ENCODE measurements around the gene VARS1.
"Not testable (repeated sequence)": the region's sequence is repeated elsewhere in the genome, so short reads cannot be mapped to it uniquely, and the experiment has no call there.

Gene VARS1

DNA sequence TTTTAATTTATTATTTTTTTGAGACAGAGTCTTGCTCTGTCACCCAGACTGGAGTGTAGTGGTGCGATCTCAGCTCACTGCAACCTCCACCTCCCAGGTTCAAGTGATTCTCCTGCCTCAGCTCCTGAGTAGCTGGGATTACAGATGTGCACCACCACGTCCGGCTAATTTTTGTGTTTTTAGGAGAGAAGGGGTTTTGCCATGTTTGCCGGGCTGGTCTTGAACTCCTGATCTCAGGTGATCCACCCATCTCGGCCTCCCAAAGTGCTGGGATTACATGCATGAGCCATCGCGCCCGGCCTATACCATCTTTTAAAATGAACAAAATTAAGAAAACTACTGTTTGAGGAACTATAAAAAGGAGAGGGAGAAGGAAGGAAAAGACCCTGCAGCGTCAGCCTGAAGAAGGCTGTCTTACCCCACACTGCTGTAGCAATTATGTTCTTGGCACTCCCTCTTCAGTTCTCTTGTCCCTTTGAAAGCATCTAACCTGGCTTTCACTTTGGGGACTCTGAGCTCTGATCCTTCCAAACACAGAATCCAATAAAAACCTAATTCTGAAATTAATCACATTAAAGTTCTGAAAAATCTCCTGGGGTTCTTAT, 28.1 kb upstream of the VARS1 start:
- intact Hi-C loops (cut with DNase I); DNase-seq: not testable (repeated sequence)

DNA sequence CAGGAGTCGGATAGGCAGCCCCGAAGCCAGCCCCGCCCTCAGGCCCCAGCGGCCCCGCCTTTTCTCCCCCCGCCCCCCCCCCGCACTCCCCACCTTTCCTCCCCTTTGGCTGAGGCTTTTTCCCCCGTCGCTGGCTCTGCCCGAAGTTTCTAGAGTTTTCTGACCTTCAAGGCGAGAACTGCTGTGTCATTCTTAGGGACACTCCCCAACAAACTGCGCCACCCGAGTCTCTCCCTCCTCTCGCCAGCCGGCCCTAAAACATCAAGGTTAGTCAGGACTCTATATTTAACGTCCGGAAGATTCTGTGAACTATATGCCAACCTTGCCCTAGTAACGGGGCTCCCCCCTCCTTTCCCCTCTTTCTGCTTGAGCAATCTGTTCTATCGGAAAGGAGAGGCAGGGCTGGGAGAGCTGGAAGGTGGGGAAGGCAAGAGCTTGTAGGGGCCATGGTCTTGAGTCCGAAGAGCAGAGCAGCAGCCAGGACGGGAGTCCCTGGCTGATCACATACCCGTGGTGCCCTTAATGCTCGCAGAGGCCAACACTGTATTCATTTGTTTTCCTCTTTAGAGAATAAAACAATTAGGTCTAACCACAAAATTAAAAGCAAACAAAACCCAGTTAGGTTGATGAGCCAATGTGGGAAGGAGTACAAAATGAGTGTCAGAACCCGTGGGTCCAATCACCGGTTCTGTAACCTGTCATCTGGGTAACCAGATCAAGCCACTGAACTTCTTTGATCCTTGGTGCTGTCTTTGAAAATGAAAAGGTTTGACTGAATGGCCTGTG, 26.7 kb upstream of the VARS1 start:
- peak; percentile 33 to 91 (median 76) for DNase-seq
- intact Hi-C loops (cut with DNase I) = no loop called here

DNA sequence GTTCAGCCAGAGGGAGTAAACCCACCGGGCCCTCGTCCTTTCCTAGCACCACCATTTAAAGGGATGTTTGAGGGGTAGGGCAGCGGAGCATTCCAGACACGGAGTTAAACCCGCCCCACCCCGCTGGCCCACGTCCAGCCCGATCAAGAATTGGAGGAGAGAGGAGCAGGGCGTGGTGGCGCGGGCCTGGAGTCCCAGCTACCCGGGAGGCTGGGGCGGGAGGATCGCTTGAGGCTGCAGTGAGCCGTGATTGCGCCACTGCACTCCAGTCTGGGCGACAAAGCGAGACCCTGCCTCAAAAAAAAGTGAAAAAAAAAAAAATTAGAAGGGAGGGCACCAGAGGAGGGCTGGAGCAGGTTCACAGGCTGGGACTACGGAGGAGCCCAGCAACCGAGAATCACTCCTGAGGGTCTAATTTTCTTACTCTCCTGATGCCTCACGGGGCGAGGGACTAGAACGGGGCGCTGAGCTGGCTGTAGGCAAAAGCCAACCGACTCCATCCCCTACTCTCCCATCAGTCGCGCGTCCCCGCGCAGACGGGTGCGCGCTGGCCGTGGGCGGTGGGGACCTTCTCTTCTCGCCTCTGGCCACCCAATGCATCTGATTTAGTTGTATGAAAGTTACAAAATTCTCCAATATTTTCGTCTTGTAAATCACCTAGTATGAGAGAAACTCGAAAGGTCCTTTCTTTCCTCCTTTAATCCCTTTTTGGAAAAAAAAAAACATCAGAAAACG, 25.9 kb upstream of the VARS1 start:
- peak in 41 of 42 donors; percentile 38 to 87 (median 73) for DNase-seq

DNA sequence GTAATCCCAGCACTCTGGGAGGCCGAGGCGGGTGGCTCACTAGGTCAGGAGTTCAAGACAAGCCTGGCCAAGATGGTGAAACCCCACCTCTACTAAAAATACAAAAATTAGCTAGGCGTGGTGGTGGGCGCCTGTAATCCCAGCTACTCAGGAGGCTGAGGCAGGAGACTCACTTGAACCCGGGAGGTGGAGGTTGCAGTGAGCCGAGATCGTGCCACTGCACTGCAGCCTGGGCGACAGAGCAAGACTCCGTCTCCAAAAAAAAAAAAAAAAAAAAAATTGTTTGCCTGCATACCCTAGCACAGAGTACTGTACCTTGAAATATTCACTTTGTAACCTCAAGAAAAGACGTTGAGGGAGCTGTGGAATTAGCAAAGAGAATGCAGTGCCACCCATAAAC, 24.8 kb upstream of the VARS1 start:
- DNase-seq; intact Hi-C loops (cut with DNase I): not testable (repeated sequence)

More for the DNA sequence above, 25.9 kb upstream of the VARS1 start:
- intact Hi-C loops (cut with DNase I) = no loop called here

DNA sequence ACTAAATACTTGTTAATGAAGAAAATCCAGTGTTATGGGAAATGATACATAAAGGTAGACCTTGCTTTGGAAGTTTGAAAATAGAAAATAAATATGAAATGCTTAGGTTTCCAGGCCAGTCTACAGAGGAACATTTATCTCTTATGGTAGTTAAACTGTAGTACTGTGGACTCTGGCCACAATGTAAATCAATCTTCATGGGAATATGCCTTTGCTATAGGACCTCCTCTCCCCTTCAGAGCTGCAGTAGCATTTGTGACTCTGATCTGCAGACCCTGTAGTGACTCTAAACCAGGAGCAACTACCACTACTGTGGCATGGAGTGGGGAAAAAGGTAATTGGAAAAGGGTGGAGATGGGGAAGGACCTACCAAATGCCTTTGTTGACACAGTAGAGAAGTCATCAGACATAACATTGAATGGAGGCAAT, 24.3 kb upstream of the VARS1 start:
- intact Hi-C loops (cut with DNase I) = no loop called here
- DNase-seq = no peak

DNA sequence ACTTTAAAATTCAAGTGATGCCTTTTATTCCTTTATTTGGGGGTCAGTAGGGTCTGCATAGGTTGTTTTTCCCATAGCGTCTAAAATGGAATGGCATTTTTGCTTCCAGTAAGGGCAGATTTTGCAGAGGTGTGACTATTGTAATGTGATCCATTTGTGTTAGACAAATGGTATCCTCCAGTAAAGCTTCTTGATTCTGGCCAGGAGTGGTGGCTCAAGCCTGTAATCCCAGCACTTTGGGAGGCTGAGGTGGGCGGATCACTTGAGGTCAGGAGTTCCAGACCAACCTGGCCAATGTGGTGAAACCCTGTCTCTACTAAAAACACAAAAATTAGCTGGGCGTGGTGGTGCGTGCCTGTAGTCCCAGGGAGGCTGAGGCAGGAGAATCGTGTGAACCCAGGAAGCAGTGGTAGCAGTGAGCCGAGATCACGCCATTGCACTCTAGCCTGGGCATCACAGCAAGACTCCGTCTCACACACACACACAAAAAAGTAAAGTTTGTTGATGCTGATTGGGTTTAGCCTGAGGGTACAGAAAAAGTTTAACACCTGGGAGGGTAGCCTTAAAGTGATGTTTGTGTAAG, 22.5 kb upstream of the VARS1 start:
- intact Hi-C loops (cut with DNase I) = not testable (repeated sequence)
- DNase-seq = peak in 6 of 42 donors; percentile 4 to 71 (median 54)

DNA sequence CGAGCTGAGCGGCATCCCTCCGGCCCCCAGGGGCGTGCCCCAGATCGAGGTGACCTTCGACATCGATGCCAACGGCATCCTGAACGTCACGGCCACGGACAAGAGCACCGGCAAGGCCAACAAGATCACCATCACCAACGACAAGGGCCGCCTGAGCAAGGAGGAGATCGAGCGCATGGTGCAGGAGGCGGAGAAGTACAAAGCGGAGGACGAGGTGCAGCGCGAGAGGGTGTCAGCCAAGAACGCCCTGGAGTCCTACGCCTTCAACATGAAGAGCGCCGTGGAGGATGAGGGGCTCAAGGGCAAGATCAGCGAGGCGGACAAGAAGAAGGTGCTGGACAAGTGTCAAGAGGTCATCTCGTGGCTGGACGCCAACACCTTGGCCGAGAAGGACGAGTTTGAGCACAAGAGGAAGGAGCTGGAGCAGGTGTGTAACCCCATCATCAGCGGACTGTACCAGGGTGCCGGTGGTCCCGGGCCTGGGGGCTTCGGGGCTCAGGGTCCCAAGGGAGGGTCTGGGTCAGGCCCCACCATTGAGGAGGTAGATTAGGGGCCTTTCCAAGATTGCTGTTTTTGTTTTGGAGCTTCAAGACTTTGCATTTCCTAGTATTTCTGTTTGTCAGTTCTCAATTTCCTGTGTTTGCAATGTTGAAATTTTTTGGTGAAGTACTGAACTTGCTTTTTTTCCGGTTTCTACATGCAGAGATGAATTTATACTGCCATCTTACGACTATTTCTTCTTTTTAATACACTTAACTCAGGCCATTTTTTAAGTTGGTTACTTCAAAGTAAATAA, 21.8 kb upstream of the VARS1 start:
- intact Hi-C loops (cut with DNase I) = not testable (repeated sequence)
- peak in 14 of 42 donors; percentile 33 to 79 (median 56) for DNase-seq

DNA sequence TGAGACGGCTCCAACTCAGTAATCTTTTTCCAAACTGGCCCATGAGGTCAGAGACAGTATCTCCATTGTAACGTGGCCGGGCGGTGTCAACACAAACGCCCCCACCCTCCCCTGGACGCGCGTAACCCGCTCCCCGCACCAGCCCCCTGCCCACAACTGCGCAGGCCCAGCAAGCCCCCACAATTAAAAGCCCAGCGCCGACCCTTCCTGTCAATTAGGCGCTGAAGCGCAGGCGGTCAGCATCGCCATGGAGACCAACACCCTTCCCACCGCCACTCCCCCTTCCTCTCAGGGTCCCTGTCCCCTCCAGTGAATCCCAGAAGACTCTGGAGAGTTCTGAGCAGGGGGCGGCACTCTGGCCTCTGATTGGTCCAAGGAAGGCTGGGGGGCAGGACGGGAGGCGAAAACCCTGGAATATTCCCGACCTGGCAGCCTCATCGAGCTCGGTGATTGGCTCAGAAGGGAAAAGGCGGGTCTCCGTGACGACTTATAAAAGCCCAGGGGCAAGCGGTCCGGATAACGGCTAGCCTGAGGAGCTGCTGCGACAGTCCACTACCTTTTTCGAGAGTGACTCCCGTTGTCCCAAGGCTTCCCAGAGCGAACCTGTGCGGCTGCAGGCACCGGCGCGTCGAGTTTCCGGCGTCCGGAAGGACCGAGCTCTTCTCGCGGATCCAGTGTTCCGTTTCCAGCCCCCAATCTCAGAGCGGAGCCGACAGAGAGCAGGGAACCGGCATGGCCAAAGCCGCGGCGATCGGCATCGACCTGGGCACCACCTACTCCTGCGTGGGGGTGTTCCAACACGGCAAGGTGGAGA, 19.7 kb upstream of the VARS1 start, which contains the start of the genes HSPA1A and HSPA1L:
HSPA1A (plus strand) TSS at position 519 of the 814 bp plus-strand sequence; CDS start at position 733, 214 bp downstream.
HSPA1L (minus strand) TSS at position 259 of the 814 bp plus-strand sequence. CDS start 3,311 bp downstream, outside the sequence.
- intact Hi-C loops (cut with DNase I) = no loop called here
- DNase-seq = peak; percentile 93 to 99 (median 97)

DNA sequence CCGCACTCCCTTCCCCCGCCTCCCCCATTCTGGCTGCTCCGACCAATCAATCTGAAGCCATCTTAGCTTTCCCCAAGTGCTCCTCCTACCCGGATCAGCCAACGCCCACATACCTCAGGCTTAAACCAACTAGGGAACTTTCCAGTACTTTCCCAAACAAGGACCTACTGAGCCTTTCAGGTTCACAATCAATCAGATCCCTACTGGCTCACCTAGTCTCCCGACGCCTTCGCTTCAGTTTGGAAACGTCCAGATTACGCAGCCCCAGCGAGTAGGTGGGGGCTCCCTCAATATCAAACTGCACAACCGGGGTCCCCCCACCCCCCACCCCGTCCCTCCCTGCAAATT, 19.1 kb upstream of the VARS1 start:
- intact Hi-C loops (cut with DNase I) = no loop called here
- DNase-seq = peak in 40 of 42 donors; percentile 79 to 98 (median 94)

DNA sequence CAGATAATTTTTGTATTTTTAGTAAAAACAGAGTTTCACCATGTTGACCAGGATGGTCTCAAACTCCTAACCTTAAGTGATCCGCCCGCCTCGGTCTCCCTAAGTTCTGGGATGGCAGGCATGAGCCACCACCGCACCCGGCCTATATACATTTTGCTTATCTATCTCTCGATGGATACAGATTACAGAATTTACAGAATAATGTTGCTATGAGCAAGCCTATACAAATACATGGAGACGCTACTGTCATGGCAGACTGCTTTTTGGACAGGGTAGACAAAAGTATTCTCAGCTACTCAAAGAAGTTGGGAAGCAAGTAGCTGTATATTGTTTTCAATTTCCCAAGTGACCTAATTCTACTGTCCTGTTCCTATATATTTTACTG, 17.9 kb upstream of the VARS1 start:
- intact Hi-C loops (cut with DNase I) = no loop called here

DNA sequence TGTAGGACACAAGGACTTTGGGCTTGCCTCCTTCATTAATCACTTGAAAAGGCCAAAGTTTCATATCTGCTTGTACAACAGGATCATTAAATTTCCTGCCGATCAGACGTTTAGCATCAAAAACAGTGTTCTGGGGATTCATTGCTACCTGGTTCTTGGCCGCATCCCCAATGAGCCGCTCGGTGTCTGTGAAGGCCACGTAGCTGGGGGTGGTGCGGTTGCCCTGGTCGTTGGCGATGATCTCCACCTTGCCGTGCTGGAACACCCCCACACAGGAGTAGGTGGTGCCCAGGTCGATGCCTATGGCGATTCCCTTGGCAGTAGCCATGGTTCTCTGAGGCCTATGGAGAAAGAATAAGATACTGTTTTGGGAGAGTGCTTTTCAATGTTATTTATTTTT, 16.1 kb upstream of the VARS1 start:
- intact Hi-C loops (cut with DNase I) = no loop called here
- no peak for DNase-seq

More for the DNA sequence above, 17.9 kb upstream of the VARS1 start:
- DNase-seq = no peak

DNA sequence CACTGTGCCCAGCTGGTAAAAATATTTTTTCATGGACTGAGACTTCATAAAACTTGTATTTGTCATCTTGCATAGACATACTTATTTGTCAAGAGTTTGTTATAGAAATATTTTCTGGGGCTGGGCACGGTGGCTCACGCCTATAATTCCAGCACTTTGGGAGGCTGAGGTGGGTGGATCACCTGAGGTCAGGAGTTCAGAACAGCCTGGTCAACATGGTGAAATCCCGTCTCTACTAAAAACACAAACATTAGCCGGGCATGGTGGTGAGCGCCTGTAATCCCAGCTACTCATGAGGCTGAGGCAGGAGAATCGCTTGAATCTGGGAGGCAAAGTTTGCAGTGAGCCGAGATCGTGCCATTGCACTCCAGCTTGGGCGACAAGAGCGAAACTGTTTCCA, 13.0 kb upstream of the VARS1 start:
- DNase-seq; intact Hi-C loops (cut with DNase I): not testable (repeated sequence)

DNA sequence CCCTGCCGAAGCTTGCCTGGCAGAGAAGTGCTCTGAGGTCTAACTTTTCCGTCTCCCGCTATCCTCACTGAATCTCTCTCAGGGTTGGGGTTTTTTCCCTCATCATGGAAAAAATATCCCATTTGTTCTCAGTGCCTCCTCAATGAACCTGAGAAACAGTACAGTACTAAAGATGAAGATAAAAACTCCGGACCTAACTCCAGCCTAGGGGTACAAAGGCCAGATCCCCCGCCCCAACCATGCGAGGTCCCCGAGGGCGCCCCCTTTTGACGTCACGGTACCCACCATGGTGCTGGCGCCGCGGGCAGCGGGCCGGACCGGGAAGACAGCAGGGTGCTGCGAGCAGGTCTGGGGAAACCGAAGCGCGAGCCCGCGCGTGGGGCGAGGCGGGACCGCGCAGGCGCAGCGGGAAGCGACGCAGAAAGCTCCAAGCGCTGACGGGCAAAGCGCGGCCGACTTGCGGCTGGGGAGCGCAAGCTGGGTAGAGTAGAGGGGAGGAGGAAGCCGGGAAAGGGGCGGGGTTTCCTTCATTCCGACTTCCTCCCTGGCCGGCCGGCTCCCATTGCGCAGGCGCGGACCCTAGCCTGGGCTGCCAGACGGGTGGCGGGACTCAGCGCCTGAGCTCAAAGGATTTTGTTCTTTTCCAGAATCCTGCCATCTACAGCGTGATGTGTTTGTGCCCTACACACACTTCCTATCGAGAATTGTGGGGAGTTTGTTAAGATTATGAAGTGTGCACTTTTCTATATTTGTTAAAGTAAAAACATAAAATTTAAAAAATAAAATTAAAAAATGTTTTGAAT, 11.1 kb upstream of the VARS1 start, which contains the start of gene LSM2:
LSM2 (minus strand) TSS at position 497 of the 803 bp plus-strand sequence; CDS start at position 288, 209 bp downstream.
- DNase-seq = peak; percentile 94 to 99 (median 98)
- intact Hi-C loops (cut with DNase I) = no loop called here

DNA sequence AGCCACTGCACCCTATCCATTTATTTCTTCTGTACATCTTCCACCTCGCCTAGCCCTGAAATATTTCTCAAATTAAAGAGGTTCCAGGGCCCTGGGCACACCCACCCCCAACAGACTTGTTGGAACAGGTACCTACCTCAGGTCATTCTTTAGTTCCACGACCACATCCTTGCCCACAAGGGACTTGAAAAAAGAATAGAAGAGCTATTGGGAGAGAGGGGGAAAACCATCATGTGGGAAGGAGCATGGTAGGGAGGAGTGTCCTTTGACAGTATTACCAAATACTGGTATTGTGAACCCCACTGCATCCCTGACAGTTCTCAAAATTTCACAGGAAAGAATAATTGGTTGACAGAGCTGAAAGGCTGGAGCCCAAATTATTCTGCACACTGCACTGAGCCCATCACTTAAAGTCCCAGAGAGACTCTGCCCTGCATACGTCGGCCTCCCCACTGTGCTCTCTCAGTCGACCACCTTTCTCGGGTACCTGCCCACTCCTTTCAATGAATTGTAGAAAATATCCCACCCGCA, 10.5 kb upstream of the VARS1 start:
- intact Hi-C loops (cut with DNase I) = no loop called here
- peak in 1 of 42 donors; percentile 6 for DNase-seq

DNA sequence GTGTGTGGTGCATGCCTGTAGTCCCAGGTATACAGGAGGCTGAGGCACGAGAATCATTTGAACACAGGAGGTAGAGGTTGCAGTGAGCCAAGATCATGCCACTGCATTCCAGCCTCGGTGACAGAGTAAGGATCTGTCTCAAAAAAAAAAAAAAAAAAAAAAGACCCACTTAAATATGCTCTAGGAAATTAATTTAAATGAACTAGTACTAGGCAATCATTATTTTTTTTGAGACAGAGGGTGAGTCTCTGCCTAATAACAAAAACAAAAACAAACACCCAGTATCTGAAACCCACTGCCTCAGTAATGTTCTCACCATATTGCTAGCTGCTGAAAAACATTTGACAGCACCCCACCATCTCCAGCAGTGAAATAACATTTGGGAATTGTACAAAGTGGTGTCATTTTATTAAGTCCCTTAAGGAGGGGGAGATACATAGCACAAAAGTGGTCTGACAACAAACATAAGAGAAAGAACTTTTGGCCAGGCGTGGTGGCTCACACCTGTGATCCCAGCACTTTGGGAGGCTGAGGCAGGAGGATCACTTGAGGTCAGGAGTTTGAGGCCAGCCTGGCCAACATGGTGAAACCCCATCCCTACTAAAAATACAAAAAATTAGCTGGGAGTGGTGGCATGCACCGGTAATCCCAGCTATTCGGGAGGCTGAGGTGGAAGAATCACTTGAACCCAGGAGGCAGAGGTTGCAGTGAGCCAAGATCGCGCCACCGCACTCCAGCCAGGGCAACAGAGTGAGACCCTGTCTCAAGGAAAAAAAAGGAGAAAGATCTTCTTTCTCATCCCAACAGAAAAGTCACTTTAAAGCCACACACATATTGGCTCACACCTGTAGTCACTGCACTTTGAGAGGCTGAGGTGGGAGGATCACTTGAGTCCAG, 5.7 kb upstream of the VARS1 start:
- intact Hi-C loops (cut with DNase I); DNase-seq: not testable (repeated sequence)

Measured in head of caudate nucleus (tissue), 42 donors.